ENCODE data around the gene THSD4.

- no peak for TF ChIP-seq EZH2 (IDR thresholded peaks at IDR 0.05; ENCODE audit: borderline replicate concordance, insufficient read depth, low read length, poor library complexity, severe bottlenecking)
- TF ChIP-seq CTCF (IDR thresholded peaks at IDR 0.05; ENCODE audit: poor library complexity, severe bottlenecking) = no peak
- TF ChIP-seq RAD21 (conservative IDR thresholded peaks at IDR 0.05) = no peak
- no peak for TF ChIP-seq TAF1 (IDR thresholded peaks at IDR 0.05; ENCODE audit: low read depth)
- TF ChIP-seq MXI1 (conservative IDR thresholded peaks at IDR 0.05; ENCODE audit: poor library complexity, severe bottlenecking) = no peak
- TF ChIP-seq POLR2AphosphoS5 (IDR thresholded peaks at IDR 0.05) = no peak
These were observed 34.6 kb upstream of the THSD4 start for GRCh38 chr15:71080705-71081104.

Measured in neural cell (in vitro differentiated cells).